GM10248 (cell line): Measurements from ENCODE around the gene MICOS13.

Source experiments
- CTCF ChIA-PET: fragments of 300-600 bp; sonication (Branson Sonifier 250); formaldehyde crosslinking; extraction: SDS; loops from one replicate; lab custom pipeline; 2021; ENCODE audit warnings: antibody characterized with exemption; lab: Yijun Ruan, JAX
- POLR2A ChIA-PET: fragments of 350-650 bp; sonication (Branson Sonifier 250); formaldehyde crosslinking; extraction: SDS; loops from one replicate; lab custom pipeline; 2020; ENCODE audit warnings: antibody characterized with exemption; lab: Yijun Ruan, JAX
- DNase-seq: peaks from one replicate; pipeline ENCODE4 v3.0.0; 2012; ENCODE audit errors: extremely low spot score
- CTCF ChIP-seq: IDR thresholded peaks from 2 replicates; pipeline ENCODE4 v1.5.1; 2012; ENCODE audit warnings: mild to moderate bottlenecking, low read depth; ENCODE audit errors: extremely low read depth, missing control alignments, control extremely low read depth

MICOS13 gene

DNA sequence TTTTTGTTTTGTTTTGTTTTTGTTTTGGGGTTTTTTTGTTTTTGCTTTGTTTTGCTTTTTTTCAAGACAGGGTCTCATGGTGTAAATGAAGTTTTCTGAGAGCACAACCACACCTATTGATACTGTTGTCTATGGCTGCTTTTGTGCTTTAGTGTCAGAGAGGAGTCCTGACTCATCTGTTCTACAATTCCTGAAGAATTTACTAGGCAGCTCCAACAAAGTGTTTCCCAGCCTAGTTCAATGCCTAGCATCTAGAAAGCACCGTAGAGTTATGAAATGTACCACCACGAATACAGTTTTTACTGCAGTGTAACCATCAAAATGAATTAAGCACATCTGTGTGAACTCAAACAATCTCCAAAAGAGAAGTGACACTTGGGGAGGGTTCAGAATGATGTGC is 36.3 kb downstream of the MICOS13 start:
- no peak for DNase-seq
- CTCF ChIA-PET = interaction anchor here (1.6 kb wide), 1 partner anchor 43 kb away, joined by 5 read pairs; no protein-coding TSS in a partner anchor
- no peak for TF ChIP-seq CTCF
- POLR2A ChIA-PET = no interaction called here

GRCh38 chr19:5643060-5643459 is 37.3 kb downstream of the MICOS13 start:
- ChIA-PET CTCF (interaction anchor here (1.4 to 1.9 kb wide), 3 partner anchors 14 to 44 kb away, joined by 3 to 7 read pairs (median 4); no protein-coding TSS in a partner anchor), POLR2A (interaction anchor here (0.6 kb wide), 1 partner anchor 34 kb away, joined by 7 read pairs; no protein-coding TSS in a partner anchor)
- TF ChIP-seq CTCF = no peak
- DNase-seq = no peak

DNA sequence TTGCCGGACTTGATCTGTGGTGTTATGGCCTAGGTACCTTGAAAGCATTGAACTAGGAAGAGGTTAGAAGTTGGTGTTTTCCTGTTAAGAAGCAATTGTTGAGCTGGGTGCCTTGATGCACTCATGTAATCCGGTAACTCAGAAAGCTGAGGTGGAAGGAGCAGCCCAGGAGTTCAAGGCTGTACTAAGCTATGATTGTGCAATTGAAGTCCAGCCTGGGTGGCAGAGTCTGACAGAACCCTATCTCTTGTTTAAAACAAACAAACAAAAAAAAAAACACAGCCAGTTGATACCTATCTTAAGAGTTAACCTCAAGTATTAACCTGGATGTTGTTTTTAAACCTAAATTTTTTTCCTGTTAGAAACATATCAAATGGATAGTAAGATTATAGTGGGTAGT is 38.1 kb downstream of the MICOS13 start:
- TF ChIP-seq CTCF = no peak
- POLR2A ChIA-PET = no interaction called here
- CTCF ChIA-PET = interaction anchor here (1.4 to 1.9 kb wide), 3 partner anchors 13 to 45 kb away, joined by 3 to 7 read pairs (median 4); no protein-coding TSS in a partner anchor
- no peak for DNase-seq

DNA sequence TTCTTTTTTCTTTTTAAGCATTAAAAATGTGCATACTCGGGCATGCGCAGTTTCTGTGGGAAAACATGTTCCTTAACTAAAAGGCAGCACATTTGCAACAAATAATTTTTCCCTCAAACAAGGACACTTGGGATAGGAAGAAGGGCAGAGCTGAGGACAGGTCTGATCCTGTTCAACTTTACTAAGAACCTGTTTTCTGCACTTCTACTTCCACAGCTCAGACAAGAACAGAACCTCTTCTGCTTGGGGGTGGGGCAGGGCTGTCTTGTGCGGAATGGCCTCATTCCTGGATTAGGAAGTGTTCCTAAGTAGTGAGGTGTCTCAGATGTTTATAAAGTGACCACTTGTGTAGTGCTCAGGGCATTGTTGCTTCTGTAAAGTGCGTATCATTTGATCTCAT is 39.1 kb downstream of the MICOS13 start:
- DNase-seq = no peak
- POLR2A ChIA-PET = interaction anchor here (0.6 kb wide), 1 partner anchor 19 kb away, joined by 5 read pairs; no protein-coding TSS in a partner anchor
- TF ChIP-seq CTCF = no peak
- CTCF ChIA-PET = interaction anchor here (1.9 kb wide), 1 partner anchor 12 kb away, joined by 4 read pairs; no protein-coding TSS in a partner anchor

DNA sequence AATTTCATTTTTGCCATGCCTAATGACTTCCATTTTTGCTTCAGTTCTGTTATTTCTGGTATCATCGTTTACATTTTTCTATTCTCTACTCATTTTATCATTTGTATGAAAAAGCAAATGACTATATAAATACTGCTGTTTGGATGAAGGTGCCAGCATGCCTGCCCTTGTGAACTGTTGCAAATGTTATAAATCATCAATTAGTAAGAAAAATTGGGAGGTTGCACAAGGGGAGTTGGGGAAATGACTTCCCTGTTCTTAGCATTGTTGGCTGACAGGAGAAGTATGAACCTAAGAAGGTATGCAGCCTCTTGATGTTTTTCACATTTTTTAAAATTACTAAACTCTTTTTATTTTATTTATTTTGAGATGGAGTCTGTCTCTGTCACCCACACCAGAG is 42.3 kb downstream of the MICOS13 start:
- DNase-seq = no peak
- TF ChIP-seq CTCF = no peak
- ChIA-PET POLR2A (interaction anchor here (0.6 kb wide), 1 partner anchor 102 kb away, joined by 6 read pairs; no protein-coding TSS in a partner anchor), CTCF (interaction anchor here (1.5 kb wide), 1 partner anchor 9 kb away, joined by 3 read pairs; no protein-coding TSS in a partner anchor)

- no peak for TF ChIP-seq CTCF
- DNase-seq = no peak
- ChIA-PET CTCF (interaction anchor here (1.1 to 1.5 kb wide), 3 partner anchors 10 to 169 kb away, joined by 3 to 8 read pairs (median 3); no protein-coding TSS in a partner anchor), POLR2A (interaction anchor here (1.1 kb wide), 1 partner anchor 13 kb away, joined by 3 read pairs; the partner anchor contains the start of genes SAFB and SAFB2)
Measured at GRCh38 chr19:5635427-5635826, 44.9 kb downstream of the MICOS13 start.
